Measurements from ENCODE around the gene HMG20B. TPM values are rescaled to one million over a fixed set of nuclear protein-coding genes. Genes with fewer than 3 reads are reported as not detected.

The HMG20B gene
- total RNA-seq, 1 donor: 99.1 TPM

DNA sequence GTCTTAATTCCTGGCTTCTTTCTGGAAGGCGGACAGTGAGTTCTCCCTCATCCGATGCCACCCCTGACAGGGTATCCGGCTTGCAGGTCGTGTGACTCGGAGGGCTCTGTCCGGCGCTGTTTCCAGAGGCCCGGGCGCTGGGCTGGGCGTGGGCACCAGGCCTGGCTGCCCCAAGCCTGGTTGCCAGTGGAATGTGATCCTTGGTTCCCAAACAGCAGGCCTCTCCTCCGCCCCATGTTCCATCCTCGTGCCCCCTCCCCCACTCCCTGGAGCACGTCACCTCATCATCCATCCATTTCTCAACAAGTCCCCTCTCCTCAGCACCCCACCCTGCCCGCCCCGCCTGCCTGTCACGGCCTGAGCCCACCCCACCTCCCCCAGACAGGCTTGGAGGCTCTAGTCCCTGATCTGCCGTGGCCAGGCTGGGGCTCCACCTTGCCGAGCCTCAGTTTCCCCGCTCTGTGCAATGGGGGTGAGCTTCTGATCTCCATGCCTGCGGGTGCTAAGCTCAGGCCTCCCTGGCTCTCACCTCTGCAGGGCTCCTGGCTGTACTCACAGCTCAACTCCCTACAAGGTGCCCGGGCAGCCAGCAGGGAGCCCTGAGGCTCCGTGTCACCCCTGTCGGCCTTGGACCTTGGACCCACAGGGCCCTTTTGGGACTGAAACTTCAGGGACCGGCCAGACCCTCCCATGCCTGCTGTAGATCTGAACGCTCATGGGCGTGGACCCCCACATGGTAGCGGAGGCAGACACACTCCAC is 31.7 kb downstream of the HMG20B start:
- DNase-seq (ENCODE audit: low read depth in 2 of 3, low spot score in 2 of 3): no peak

DNA sequence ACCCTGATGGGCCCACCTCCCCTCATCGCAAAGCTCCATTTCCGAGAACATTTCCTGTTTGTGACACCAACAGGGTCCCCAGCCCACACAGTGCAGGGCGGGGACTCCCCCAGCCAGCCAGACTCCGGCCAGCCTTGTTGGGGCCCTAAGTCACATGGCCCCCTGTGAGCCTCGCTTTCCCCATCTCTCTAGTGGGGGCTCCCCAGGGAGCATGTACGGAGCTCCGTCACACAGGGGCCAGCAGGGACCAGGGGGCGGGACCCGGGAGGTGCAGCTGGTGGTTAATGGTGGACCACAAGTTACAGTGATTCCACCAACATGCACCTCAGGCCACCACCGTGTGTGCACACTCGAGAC is 32.2 kb downstream of the HMG20B start:
- peak in 1 of 3 donors; percentile 50 for DNase-seq (ENCODE audit: low read depth in 2 of 3, low spot score in 2 of 3)

DNA sequence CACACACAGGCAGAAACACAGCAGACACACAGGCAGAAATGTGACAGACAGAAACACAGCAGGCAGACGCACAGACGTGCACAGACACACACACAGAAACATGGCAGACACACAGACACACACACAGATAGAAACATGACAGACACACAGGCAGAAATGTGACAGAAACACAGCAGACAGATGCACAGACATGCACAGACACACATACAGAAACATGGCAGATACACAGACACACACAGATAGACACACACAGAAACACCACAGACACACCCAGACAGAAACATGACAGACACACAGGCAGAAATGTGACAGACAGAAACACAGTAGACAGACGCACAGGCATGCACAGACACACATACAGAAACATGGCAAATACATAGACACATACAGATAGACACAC is 32.6 kb downstream of the HMG20B start:
- DNase-seq (ENCODE audit: low read depth in 2 of 3, low spot score in 2 of 3): no peak

DNA sequence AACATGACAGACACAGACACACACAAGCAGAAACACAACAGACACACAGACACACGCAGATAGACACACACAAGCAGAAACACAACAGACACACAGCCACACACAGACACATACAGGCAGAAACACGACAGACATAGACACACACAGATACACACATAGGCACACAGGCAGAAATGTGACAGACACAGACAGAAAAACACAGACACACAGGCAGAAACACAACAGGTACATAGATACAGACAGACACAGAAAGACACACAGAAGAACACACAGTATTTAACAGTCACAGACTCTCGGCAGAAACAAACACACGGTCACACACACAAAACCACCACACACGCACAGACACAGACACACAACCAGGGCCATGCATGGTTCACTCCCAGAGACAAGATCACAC is 33.0 kb downstream of the HMG20B start:
- no peak for DNase-seq (ENCODE audit: low read depth in 2 of 3, low spot score in 2 of 3)

- DNase-seq (ENCODE audit: low read depth in 2 of 3, low spot score in 2 of 3): no peak
These were observed 33.5 kb downstream of the HMG20B start for GRCh38 chr19:3606174-3606689.

DNA sequence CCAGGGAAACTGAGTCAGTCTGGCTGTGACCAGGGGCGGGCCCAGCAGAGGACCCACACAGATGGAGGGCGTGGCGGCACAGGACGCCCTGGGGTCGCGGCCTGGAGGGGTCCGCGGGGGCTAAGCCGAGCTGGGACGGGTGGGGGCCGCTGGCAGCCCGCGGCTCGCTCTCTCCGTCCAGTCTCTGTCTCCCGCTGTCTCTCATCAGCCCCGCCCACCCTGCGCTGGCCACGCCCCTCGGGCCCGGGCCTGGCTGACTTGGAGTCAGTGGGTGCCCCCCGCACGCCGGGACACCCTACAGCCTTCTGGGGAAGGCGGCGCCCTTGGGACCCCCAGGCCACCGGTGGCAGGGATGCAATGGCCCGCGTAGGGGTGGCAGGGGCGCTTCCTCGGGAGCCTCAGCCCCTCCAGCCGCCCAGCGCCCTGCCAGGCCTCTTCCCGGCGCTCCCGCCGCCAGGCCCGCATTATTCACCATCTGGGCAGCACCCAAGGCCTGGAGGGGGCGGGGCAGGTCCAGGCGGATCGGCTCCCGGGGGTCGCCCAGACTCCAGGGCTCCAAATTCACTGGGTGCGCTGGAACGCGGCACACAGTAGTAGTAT is 34.0 kb downstream of the HMG20B start, which contains the start of gene TBXA2R:
TSS of gene TBXA2R (minus strand) at position 186 of the 600 bp plus-strand sequence. CDS start 6,241 bp downstream, outside the sequence.
- peak in 1 of 3 donors; percentile 54 for DNase-seq (ENCODE audit: low read depth in 2 of 3, low spot score in 2 of 3)

GRCh38 chr19:3607303-3608078 is 34.7 kb downstream of the HMG20B start:
- DNase-seq (ENCODE audit: low read depth in 2 of 3, low spot score in 2 of 3): no peak

DNA sequence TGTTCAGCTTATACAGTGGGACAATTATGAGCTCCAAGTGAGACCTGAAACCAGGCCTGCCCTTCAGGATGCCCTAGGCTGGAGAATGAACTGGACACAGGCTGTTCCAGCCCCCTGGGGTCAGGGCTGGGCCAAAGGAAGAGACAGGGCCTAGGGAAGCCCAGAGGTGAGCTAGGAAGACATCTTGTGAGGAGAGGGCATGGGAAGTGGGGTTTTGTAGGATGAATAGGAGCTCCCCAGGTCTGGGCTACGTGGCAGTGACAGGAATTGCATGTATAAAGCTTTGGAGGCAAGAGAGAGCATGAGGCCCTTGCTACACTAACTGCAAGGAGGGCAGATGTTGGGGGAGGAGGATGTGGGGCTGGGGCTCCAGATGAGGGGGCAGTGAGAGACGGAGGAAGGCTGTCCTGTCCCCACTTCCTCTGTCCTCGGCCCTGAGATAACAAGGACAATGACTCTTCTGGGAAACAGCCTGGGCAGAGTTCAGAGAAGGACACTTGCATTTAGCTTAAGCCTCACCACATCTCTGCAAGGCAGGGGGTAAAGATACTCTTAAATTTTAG is 35.4 kb downstream of the HMG20B start:
- peak in 1 of 3 donors; percentile 40 for DNase-seq (ENCODE audit: low read depth in 2 of 3, low spot score in 2 of 3)

GRCh38 chr19:3608750-3609322 is 36.1 kb downstream of the HMG20B start:
- peak in 2 of 3 donors; percentile 54 to 77 for DNase-seq (ENCODE audit: low read depth in 2 of 3, low spot score in 2 of 3)

DNA sequence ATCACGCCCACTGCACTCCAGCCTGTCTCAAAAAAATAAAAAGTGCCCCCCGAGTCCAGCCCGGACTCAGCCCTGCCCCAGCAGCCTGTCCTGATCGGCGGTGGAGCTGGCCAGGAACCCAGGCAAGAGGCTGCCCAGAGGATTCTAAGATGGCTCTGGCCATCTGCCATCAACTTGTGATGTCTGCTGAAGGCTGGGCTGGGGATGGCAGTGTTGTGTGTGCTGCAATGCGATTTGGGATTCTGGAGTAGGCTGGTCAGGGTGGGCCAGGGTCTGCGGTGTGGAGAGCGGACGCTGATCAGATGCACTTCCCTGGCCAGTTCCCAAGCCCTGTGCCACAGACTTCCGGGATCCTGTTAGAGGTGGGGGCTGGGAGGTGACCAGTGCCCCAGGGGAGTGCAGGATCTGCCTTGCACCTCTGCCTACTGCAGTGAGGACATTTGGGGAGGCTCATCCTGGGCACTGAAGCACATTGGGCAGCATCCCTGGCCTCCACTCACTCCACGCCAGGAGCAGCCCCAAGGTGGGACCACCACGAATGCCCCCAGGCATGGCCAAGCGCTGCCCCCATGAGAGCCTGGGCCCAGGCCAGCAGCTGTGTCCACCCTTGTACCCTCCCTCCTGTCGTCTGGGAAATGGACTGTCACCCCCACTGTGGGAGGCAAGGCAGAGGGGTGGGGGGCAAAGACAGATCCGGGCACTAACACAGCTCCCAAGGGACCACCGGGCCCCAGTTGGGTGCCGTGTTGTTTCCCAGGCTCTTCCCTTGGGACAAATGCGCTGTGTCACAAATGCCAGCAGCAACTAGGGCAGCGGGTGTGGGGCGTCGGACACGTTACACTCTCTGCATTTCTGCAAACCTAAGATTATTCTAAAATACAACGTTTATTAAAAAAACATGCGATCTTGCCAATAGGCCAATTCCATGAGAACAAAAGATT is 37.3 kb downstream of the HMG20B start:
- DNase-seq (ENCODE audit: low read depth in 2 of 3, low spot score in 2 of 3): no peak

DNA sequence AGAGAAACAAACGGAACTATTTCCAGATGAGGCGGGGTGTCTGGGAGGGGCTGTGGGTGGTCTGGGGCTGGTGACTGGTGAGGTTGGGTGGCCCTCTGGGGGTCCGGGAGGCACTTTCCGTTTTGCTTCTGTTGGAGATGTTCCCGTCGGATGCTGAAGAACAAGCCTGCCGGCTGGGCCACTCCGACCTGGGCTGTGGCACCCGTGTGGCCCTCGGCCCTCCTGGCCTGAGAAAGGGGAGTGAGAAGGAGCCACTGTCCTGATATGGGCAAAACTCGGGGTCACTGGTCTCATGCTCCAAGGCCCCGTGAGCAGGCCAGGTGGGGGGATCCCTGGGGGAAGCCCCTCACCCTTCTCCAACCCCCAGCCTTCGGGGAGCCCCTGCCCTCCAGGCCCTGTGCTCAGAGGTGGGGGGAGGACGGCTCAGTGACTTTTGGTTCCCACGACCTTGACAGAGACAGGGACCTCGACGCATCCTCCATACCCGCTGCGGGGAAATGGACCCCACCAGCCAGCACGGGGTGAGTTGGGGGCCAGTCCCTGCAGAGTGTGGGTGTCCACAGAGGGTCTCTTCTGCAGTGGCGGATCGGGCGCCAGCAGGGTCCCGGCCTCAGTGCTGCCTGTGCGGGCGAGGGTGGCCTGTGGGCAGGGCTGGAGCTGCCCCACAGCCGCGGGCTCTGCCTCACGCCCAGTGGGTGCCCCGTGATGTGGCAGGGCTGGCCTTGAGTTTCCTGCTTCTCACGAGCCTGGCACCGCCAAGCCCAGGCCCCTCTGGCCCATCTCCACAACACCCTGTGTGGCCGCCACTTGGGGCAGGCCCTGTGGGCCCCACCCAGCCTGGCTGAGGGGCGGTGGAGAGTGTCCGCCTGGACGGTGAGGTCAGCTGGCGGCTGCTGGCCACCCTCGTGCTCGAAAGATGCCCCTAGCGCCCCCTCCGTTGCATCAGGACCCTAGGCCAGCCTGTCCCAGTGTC is 38.3 kb downstream of the HMG20B start:
- DNase-seq (ENCODE audit: low read depth in 2 of 3, low spot score in 2 of 3): no peak

DNA sequence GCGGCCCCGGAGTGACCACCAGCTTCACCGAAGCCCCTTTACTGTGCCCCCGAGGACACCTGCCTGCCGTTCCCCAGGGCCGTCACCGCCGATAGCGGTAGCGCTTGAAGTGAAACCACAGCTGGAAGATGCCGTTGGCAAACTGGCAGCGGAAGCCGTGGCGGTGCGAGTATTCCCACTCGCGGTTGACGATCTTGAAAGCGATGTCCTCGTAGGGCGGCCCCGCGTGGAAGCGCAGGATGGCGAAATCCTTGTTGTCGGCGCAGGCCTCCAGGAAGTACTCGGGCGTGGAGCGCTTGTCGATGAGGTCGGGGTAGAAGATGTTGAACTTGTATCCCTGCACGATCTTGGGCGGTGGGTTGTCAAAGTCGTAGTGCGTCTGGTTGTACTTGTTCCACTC is 39.1 kb downstream of the HMG20B start:
- no peak for DNase-seq (ENCODE audit: low read depth in 2 of 3, low spot score in 2 of 3)

- DNase-seq (ENCODE audit: low read depth in 2 of 3, low spot score in 2 of 3): no peak
These were observed 39.6 kb downstream of the HMG20B start for GRCh38 chr19:3612330-3612729.

DNA sequence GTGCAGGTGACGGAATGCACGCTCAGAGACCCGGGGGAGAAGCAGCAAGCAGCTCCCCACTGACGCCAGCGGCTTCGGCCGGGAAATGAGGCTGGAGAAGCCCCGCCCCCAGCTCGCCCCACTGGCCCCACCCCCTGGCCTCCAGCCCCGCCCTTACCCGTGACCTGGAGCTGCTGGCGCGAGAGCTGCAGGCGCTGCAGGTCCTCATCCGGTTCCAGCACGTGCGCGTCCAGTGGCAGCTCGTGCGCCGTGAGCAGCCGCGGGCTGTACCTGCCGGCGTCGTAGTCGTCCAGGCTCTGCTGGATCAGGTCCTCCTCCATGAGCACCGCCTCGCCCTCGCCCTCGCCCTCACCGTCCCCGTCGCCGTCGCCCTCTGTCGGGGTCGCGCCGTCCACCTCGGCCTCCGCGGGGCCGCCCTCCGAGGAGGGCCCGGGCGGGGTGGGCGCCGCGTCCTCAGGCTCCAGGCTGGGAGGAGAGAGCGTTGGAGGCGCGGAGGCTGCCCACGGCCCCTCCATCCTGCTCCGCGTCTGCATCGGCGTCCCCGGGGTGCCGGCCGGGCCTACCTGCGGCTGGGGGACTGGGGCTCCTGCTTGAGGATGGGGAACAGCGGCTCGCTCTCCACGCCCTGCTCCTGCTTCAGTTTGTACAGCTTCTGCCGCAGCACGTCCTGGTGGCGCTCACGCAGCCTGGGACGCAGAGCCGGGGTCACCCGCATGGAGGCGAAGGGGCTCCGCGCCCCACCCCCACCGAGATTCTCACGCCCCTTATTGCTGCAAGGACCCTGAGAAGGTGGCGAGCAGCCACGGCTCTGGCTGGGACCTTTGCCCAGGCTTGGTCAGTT is 40.4 kb downstream of the HMG20B start:
- no peak for DNase-seq (ENCODE audit: low read depth in 2 of 3, low spot score in 2 of 3)

DNA sequence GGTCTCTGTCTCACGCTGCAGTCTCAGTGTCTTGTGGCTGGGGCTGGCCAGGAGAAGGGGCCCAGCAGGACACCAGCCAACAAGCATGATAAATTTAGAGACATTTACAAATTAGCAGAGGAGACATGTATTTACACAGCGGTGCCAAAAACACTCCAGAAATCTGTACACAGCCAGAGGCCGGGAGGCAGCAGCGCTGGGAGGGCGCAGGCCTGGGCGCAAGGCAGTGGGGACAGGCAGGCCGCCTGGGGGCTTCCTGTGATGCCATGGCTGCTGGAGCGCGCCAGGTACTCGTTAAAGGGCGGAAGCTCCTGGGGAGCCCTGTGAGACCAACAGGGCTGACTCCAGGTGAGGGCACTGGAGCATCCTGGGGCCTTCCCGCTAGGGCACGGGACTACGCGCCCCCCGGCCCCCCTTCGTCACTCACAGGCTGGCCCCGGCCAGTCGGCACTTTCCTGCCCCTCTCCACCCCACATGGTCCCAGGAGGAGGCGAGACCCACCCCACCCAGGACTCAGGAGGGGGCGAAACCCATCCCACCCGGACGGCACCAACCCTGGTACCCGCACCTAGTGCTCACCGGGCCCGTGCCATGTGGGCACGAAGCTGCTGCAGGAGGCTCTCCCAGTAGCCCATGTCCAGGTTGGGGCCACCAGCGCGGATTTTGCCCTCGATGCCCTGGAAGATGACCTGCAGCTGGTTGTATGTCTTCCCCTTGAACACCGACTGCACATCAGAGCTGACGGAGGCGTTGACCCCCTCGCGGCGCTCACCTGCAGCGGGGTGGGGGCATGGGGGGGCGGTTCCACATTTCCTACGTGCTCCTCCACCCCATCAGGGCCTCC is 41.3 kb downstream of the HMG20B start:
- no peak for DNase-seq (ENCODE audit: low read depth in 2 of 3, low spot score in 2 of 3)

- no peak for DNase-seq (ENCODE audit: low read depth in 2 of 3, low spot score in 2 of 3)
These were observed 42.2 kb downstream of the HMG20B start for GRCh38 chr19:3614858-3615505.
